Activated CD4-positive, alpha-beta T cell treated with anti-CD3 and anti-CD28 coated beads, Interleukin-2, Interleukin-6, amounts not matched to agents 100 ng/mL and 50 ng/mL, durations not matched to agents 16 hours and 8 hours (primary cell): ENCODE measurements around the gene AHCYL2.
A peak's percentile ranks its signal among the peaks of the same experiment; 100 is the strongest.
"Not testable (repeated sequence)": the region's sequence is repeated elsewhere in the genome, so short reads cannot be mapped to it uniquely, and the experiment has no call there.

Experiments used
- DNase-seq: peaks from one replicate; pipeline ENCODE4 v3.0.0-alpha.2; 2020

AHCYL2 gene

GRCh38 chr7:129388333-129389098 is 163.7 kb downstream of the AHCYL2 start:
- no peak for DNase-seq

- no peak for DNase-seq
Observed at GRCh38 chr7:129389829-129390228, 165.0 kb downstream of the AHCYL2 start.

GRCh38 chr7:129390314-129390713 is 165.5 kb downstream of the AHCYL2 start:
- no peak for DNase-seq

- no peak for DNase-seq
Observed at GRCh38 chr7:129391546-129392171, 166.8 kb downstream of the AHCYL2 start.

- no peak for DNase-seq
Observed at GRCh38 chr7:129393255-129393654, 168.4 kb downstream of the AHCYL2 start.

- DNase-seq, result no peak
Observed at GRCh38 chr7:129394101-129394500, 169.3 kb downstream of the AHCYL2 start.

GRCh38 chr7:129394982-129395914 is 170.4 kb downstream of the AHCYL2 start:
- DNase-seq, result no peak

- peak; percentile 3 for DNase-seq
Observed at GRCh38 chr7:129401228-129401966, 176.6 kb downstream of the AHCYL2 start.

- DNase-seq, result peak; percentile 51
Observed at GRCh38 chr7:129401967-129402860, 177.4 kb downstream of the AHCYL2 start.

- peak; percentile 30 for DNase-seq
Observed at GRCh38 chr7:129405527-129405926, 180.7 kb downstream of the AHCYL2 start.

- not testable (repeated sequence) for DNase-seq
Observed at GRCh38 chr7:129410238-129410637, 185.4 kb downstream of the AHCYL2 start.

GRCh38 chr7:129412501-129412900 is 187.7 kb downstream of the AHCYL2 start:
- DNase-seq, result no peak

- DNase-seq, result no peak
Observed at GRCh38 chr7:129417073-129417472, 192.2 kb downstream of the AHCYL2 start.

- no peak for DNase-seq
Observed at GRCh38 chr7:129421717-129422250, 197.0 kb downstream of the AHCYL2 start.

- DNase-seq, result no peak
Observed at GRCh38 chr7:129422727-129423126, 197.9 kb downstream of the AHCYL2 start.

- DNase-seq, result no peak
Observed at GRCh38 chr7:129423700-129424410, 199.0 kb downstream of the AHCYL2 start.

- no peak for DNase-seq
Observed at GRCh38 chr7:129426482-129426881, 201.7 kb downstream of the AHCYL2 start.

- DNase-seq, result no peak
Observed at GRCh38 chr7:129427526-129428045, 202.8 kb downstream of the AHCYL2 start.

- no peak for DNase-seq
Observed at GRCh38 chr7:129431911-129432643, 207.2 kb downstream of the AHCYL2 start.
